CD4-positive, alpha-beta T cell treated with Interleukin-6 at 100 ng/mL for 8 hours (primary cell): ENCODE measurements around the gene NPVF.
A peak's percentile ranks its signal among the peaks of the same experiment; 100 is the strongest.

ENCODE experiments used
- DNase-seq: peaks from one replicate; pipeline ENCODE4 v3.0.0-alpha.2; 2020; ENCODE audit warnings: mixed read lengths, low spot score

NPVF gene

DNA sequence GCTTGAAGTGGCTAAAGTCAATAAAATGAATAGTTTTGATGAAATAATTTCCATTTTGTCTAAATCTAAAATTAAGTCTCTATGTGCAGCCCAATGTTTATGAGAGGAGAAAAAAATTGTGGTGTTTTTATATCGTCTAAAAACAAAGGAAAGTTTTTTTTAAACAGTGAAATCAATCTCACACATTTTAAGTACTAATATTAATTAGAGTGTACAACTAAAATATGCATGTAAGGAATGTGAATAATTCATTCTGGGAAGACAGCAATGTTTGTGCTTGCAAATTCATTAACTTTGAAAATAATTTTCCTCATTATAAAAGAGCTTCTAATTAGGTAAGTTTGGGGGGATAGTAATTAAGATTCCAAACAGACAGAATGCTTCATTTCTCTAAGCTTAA is at the start of gene NPVF:
TSS of gene NPVF (minus strand) at position 101 of the 400 bp plus-strand sequence. CDS start at position 54, 47 bp downstream.
- no peak for DNase-seq

DNA sequence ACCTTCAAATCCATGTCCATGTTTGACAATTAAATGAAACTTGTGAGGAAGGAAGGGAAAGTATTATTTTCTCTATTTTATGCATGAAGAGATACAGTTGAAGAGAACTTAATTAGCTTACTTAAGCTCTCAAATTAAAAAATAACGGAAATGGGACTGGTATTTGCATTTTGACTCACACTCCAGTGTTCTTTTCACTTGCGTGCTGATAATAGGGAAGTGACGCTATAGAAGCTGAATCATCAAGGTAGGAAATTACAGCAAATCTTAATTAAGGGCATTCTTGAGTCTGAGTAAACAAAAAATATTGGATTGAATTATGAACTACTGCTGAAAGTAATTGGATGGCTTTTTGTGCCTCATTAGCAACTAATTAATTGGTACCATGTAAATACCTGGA is 44.0 kb upstream of the NPVF start:
- DNase-seq: no peak

GRCh38 chr7:25263337-25263736 is 35.1 kb upstream of the NPVF start:
- DNase-seq: no peak

DNA sequence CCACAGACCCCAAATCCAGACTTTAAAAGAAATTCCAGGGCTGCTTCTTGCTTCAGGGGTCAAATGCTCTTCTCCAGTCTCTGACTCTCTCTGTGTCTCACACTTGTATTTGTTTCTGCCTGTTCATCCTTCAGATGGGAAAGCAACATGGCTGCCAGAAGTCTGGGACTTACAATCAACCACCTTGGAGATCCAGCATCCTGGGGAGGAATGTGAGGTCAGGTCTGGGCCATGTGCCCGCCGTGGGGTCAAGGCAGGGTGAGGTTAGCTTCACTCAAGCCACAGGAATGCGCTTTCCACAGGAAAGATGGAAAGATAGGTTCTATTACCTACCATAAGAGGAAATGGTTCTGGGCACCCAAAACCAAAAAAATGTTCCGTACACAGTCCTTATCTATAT is 34.3 kb upstream of the NPVF start:
- DNase-seq: no peak

GRCh38 chr7:25261545-25262140 is 33.4 kb upstream of the NPVF start:
- DNase-seq: no peak

DNA sequence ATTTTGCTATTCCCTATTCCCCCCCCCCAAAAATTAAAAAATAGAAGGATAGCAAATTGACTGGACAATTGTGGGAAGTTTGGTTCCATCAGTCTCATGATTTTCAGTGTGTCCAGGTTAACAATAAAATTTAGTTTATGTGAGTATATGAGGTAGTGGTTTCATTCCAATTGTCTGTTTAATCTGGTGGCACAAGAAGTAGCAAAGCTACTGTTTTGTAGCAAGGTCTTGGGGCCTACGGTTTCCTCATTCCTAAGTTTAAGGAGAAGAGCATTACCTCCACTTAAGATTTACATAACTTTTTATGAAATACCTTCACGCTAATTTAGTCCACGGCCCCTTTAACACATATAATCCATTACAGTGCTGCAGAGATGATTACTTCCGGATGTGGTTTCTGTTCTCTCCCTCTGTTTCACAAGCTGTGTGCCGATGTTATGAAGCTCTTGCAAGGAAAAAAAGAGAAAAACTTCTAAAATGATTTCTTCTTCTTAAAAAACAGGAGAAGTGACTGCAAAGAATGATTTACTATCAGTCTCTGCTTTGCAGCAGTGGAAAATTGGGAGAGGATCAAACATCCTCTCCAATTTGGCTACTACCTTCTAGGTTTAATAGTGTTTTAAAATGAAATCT is 32.7 kb upstream of the NPVF start:
- peak; percentile 51 for DNase-seq

DNA sequence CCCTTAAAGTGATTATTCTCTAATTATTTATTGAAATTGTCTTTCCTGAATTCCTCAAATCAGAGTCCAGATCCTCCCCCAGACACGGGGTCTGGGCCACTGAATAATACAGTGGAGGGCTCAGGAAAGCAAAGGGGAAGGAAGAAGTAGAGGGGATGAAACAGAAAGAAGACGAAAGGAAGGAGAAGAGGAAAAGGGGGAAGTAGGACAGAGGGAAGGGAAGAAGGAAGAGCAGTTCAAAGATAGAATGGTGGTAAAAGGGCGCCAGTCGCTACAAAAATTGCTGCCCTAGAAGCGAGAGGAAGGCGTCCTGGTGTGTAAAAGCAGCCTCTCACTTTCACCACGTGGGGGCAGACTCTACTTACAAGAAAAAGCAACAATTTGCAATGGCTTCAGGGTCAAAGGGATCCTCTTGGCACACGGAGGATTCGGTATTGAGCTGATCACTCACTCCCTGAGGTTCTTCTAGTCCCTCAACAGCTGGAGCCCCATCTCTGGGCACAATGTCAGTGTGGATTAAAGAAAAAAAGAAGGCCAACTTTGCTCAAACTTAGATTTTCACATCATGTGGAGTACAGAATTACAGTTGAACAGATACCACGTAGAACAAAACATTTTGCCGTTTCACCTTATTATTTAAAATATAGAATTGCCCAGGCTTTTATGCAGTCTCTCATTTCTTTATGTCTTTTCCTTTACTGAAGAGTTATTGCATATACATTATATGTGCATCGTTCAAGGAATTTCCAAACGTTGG is 31.4 kb upstream of the NPVF start:
- peak; percentile 73 for DNase-seq

GRCh38 chr7:25256333-25256819 is 28.1 kb upstream of the NPVF start:
- DNase-seq: no peak

DNA sequence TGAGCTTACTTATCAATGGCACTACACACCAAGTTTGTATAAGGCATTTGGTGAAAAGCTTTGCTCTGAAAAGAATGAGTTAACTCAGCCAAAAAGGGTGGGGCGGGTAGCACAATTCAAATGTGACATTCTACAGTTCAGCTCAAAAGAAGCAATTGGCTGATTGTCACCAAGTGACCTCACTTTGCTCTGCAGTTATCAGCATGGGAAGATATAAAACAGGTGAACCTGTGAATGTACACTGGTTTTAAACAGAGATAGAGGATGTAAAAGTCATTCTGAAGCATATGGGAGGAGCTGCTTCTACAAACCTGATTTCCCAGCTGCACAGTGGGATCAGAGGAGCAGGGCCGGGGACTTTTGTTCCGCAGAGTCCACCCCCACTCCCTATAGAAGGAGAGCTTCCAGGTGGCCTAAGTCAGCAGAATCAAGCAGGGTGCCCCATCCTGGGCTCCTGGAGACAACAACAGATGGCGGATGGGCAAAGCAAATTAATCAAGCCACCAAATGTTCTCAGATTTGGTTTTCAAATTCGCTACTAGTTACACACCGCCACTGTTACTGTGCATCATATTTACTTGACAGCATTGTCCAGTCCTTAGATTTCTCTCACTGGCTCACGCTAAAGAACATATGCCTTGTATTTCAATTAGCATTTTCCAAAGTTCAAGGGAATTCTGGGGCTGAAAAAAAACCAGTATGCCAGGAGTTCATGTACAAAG is 27.5 kb upstream of the NPVF start:
- DNase-seq: no peak

DNA sequence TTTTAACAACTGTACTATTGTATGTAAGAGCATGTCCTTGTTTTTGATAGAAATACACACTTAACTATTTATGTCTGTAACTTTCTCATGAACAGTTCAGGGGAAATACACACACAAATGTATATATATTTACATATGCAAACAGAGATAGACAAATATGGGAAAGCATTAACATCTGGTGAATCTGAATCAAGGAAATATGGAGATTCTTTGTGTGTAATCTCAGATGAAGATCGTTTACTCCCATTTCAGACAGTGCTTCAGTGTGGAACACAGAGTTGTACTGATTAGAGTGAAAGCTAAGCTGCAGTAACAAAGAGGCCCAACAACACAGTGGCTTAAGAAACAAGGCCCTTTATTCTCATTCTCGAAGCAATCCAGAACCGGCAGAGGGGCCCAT is 26.3 kb upstream of the NPVF start:
- no peak for DNase-seq

DNA sequence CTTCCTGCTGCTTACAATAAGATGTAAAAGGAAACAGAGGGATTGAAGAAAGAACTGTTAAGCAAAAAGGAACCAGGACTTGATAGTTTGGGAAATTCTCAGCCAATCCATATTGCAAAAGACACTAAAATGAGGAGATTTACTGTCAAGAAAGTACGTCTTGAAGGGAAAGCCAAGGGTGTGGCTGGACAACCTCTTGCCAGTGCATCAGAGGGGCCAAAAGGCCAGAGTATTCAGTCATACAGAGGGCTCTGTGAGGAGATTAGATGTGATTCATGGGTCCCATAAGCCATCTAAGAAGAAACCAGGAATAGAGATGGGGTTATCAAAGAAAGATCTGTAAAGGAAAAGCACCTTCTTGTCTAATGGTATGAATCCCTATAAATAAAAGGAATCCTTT is 25.4 kb upstream of the NPVF start:
- no peak for DNase-seq

- no peak for DNase-seq
Measured at GRCh38 chr7:25250386-25250785, 22.1 kb upstream of the NPVF start.

DNA sequence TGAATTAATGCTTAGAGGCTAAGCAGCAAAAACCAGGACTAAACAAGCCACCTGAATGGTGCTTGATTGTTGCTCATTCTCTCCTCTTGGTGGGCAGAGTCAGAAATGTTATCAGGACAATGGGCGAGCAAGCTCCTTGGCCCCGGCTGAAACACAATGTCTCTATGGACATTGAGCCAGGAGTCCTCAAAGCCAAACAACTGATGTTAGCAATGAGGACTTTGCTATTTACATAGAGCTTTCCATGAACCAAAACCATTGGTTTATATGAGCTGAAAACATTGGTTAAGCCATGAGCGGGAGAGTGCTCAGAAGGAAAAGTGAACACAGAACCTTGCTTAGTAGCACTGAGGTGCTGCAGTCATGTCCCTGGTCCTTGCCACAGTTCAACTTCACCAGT is 21.5 kb upstream of the NPVF start:
- DNase-seq: no peak

- no peak for DNase-seq
Measured at GRCh38 chr7:25246306-25246705, 18.0 kb upstream of the NPVF start.

DNA sequence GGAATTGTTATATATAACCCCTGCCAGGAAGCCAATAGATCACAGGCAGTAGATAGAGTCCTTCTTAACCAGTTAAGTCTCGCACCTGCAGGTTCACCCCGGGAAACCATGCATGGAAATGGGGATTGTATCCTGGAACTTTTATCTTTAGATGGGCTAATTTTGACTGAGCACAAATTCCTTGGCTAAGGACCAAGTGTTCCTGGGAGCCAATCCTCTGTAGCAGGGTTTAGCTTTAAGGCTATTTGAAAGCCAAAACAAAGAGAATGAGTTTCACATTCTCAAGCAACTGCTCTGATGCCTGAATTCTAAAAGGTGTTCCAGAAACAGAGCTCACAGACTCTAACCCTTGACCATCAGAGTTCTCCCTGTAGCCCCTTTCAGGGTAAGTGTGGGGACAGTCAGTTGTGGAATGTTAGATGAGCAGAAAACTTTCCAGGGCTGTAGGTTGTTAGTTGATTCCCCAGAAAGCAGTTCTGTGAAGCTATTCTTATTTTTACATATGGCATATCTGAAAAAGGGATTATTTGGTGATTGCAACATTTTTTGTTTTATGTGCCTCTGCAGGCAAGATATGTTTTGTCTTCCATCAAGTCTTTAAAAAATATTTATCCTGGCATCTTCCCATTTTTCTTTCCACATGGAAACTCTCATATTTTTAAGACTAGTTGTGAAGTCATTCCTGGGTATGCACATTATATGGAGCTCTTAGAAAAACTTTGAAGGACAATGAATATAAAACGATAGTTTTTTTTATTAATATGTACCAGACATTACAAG is 16.2 kb upstream of the NPVF start:
- no peak for DNase-seq

DNA sequence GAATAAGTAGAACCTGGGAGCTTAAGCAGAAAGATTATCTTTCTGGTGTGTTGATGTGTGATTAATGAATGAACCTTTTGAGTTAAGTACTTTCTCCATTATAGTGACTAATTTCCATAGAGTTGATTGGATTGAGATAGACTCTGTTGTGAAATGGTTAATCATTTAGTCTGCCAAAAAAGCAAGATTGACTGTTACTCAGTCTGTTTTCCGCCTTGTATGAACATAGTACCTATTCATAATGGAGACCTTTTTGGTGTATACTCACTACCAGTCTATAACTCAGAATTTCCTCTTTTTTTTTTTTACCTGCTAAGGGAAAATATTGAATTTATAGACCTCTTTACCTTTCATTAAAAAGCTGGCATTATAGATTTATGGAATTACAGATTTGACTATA is 14.4 kb upstream of the NPVF start:
- DNase-seq: no peak

DNA sequence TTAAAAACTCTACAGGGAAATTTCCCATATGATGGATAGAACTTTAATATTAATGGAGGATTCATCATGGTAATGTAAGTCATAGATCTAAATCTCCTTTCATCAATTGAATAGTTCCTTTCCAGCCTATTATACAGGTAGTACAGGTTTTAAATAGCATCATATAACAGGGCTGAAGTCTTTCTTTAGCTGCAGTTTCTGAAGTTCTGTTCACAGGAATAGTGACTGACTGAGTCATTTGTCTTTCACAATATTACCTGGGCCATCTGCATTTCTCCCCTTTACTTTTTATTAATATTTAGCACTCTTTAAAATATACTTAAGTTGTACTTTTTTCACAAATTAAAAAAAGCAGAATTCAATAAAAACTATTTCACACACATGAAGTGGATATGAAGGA is 12.6 kb upstream of the NPVF start:
- DNase-seq: no peak

DNA sequence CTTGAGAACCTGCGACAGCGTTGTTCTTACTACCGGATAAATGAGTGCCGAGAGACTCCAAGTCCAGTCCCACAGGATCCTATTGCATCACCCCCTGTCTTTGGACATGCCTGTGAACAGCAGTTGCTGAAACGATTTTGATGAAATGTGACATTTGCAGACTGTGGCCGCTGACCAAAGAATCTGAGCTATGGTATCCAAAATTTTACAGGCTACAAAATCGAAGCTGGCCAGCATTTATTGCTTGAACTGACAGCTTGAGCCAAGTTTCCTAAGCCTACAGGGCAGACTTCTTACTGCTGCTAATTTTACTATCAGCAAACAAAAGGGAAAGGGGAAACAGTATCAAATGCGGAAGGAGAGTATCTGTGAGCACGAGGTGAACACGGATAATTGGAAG is 12.1 kb upstream of the NPVF start:
- no peak for DNase-seq

GRCh38 chr7:25239888-25240287 is 11.6 kb upstream of the NPVF start:
- no peak for DNase-seq

DNA sequence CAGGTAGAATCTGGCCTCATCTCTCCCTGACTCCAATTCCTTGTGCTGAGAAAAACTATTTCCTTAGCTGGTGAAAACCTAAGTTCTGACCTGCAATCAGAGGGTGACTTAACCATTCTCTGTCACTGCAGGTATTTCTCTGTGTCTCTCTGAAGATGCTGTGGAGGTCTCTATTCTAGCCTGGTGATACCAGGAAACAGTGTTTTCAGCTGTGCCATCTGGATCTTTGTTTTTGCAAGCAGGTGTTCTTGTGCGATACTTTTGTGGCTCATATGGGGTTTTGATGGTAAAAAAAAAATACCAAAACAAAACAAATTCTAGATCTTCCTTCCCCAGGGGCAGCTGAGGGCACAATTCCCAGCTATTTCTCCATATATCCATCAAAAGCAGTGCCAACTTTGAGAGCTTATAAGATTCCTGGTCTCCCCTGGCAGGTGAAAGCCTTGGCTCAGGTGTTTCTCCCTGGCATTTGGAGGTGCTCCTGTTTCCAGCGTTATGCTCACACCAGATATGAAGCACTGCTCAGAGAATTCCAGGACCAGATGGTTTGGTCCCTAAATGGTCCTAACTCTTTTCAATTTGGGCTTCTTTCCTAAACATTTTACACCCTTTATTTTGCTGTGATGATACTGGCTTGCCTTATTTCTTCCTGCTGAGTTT is 9.9 kb upstream of the NPVF start:
- DNase-seq: no peak

DNA sequence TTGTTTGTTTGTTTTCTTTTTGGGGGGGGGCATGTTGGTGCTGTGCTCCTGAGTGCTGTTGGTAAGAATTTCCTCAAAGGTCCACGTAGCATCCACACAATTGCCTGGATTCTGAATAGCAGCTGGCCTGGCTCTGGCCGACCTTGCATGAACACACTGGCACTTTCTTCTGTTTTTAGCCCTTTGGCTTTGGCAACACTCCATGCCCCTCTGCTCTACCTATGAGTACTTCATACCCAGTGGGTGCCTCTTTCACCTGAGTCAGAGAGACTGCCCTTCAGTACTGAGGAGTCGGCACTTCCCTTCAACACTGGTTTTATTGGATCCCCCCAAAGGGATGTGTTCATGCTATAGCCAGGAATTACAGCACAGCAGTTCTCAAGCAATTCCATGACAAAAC is 7.2 kb upstream of the NPVF start:
- no peak for DNase-seq
